ENCODE measurements around the gene SCGB1A1. TPM values are rescaled to one million over a fixed set of nuclear protein-coding genes. Genes with fewer than 3 reads are reported as not detected.
A peak's percentile ranks its signal among the peaks of the same experiment; 100 is the strongest.

The SCGB1A1 gene
- total RNA-seq, 2 experiments from 2014 or later, result not detected

GRCh38 chr11:62388999-62389398, 29.8 kb upstream of the SCGB1A1 start:
- Mint-ChIP-seq H3K27ac (no peak overlapping the region), H3K36me3 (ENCODE audit: low read depth) (no peaks in the 10 kb centered on the region), H3K4me3 (no peak overlapping the region), H3K27me3 (ENCODE audit: low read depth) (no peaks in the 10 kb centered on the region), H3K4me1 (ENCODE audit: low read depth) (peaks cover 11% of the 10 kb centered on the region), H3K9me3 (no peaks in the 10 kb centered on the region)
- DNase-seq, result no peak
- intact Hi-C loops (cut with micrococcal nuclease), result loop anchor here (5.0 kb wide), 1 partner anchor 168 kb away; no protein-coding TSS in a partner anchor
- CTCF ChIA-PET, result no interaction called here

GRCh38 chr11:62390237-62390636, 28.6 kb upstream of the SCGB1A1 start:
- intact Hi-C loops (cut with micrococcal nuclease), result loop anchor here (5.0 to 10.0 kb wide), 2 partner anchors 305 to 472 kb away; no protein-coding TSS in a partner anchor
- Mint-ChIP-seq H3K27ac (no peak overlapping the region), H3K4me3 (no peak overlapping the region), H3K27me3 (ENCODE audit: low read depth) (no peaks in the 10 kb centered on the region), H3K9me3 (no peaks in the 10 kb centered on the region), H3K36me3 (ENCODE audit: low read depth) (no peaks in the 10 kb centered on the region), H3K4me1 (ENCODE audit: low read depth) (peaks cover 12% of the 10 kb centered on the region)
- CTCF ChIA-PET, result interaction anchor here (1.7 kb wide), 1 partner anchor 34 kb away, joined by 12 read pairs; no protein-coding TSS in a partner anchor
- no peak for DNase-seq

- intact Hi-C loops (cut with micrococcal nuclease), result loop anchor here (5.0 to 10.0 kb wide), 2 partner anchors 304 to 472 kb away; no protein-coding TSS in a partner anchor
- Mint-ChIP-seq H3K9me3 (no peaks in the 10 kb centered on the region), H3K27me3 (ENCODE audit: low read depth) (no peaks in the 10 kb centered on the region), H3K27ac (no peak overlapping the region), H3K36me3 (ENCODE audit: low read depth) (no peaks in the 10 kb centered on the region), H3K4me3 (no peak overlapping the region), H3K4me1 (ENCODE audit: low read depth) (peaks cover 12% of the 10 kb centered on the region)
- DNase-seq, result no peak
- CTCF ChIA-PET, result interaction anchor here (0.6 to 1.7 kb wide), 2 partner anchors 10 to 34 kb away, joined by 3 to 12 read pairs; no protein-coding TSS in a partner anchor
Measured at GRCh38 chr11:62390722-62391121, 28.1 kb upstream of the SCGB1A1 start.

- intact Hi-C loops (cut with micrococcal nuclease), result loop anchor here (5.0 to 10.0 kb wide), 2 partner anchors 303 to 470 kb away; no protein-coding TSS in a partner anchor
- CTCF ChIA-PET, result interaction anchor here (0.9 to 1.8 kb wide), 3 partner anchors 12 to 152 kb away, joined by 3 to 9 read pairs (median 4); no protein-coding TSS in a partner anchor
- no peaks in the 10 kb centered on the region for H3K9me3 Mint-ChIP-seq
Measured at GRCh38 chr11:62391642-62392425, 27.0 kb upstream of the SCGB1A1 start.

GRCh38 chr11:62392506-62392905, 26.3 kb upstream of the SCGB1A1 start:
- Mint-ChIP-seq H3K4me3 (no peak overlapping the region), H3K36me3 (ENCODE audit: low read depth) (no peaks in the 10 kb centered on the region), H3K9me3 (no peaks in the 10 kb centered on the region), H3K27me3 (ENCODE audit: low read depth) (no peaks in the 10 kb centered on the region), H3K27ac (no peak overlapping the region), H3K4me1 (ENCODE audit: low read depth) (peaks cover 3% of the 10 kb centered on the region)
- no peak for DNase-seq
- intact Hi-C loops (cut with micrococcal nuclease), result loop anchor here (5.0 to 10.0 kb wide), 2 partner anchors 302 to 470 kb away; no protein-coding TSS in a partner anchor
- CTCF ChIA-PET, result interaction anchor here (0.9 to 1.8 kb wide), 4 partner anchors 9 to 151 kb away, joined by 3 to 9 read pairs (median 5); no protein-coding TSS in a partner anchor

More at GRCh38 chr11:62391642-62392425, 27.0 kb upstream of the SCGB1A1 start:
- Mint-ChIP-seq H3K27ac (no peak overlapping the region), H3K27me3 (ENCODE audit: low read depth) (no peaks in the 10 kb centered on the region), H3K4me3 (no peak overlapping the region), H3K36me3 (ENCODE audit: low read depth) (no peaks in the 10 kb centered on the region), H3K4me1 (ENCODE audit: low read depth) (peaks cover 6% of the 10 kb centered on the region)
- DNase-seq, result no peak

- intact Hi-C loops (cut with micrococcal nuclease), result loop anchor here (1.0 to 10.0 kb wide), 3 partner anchors 13 to 469 kb away; no protein-coding TSS in a partner anchor
- Mint-ChIP-seq H3K36me3 (ENCODE audit: low read depth) (no peaks in the 10 kb centered on the region), H3K27me3 (ENCODE audit: low read depth) (no peaks in the 10 kb centered on the region), H3K4me1 (ENCODE audit: low read depth) (peaks cover 2% of the 10 kb centered on the region), H3K4me3 (no peak overlapping the region), H3K27ac (no peak overlapping the region), H3K9me3 (no peaks in the 10 kb centered on the region)
- CTCF ChIA-PET, result interaction anchor here (1.1 to 3.3 kb wide), 6 partner anchors 9 to 150 kb away, joined by 3 to 24 read pairs (median 5); no protein-coding TSS in a partner anchor
- DNase-seq, result no peak
Measured at GRCh38 chr11:62393061-62393611, 25.7 kb upstream of the SCGB1A1 start.

GRCh38 chr11:62393735-62394134, 25.1 kb upstream of the SCGB1A1 start:
- no peak overlapping the region for H3K27ac Mint-ChIP-seq
- intact Hi-C loops (cut with micrococcal nuclease), result loop anchor here (1.0 to 10.0 kb wide), 4 partner anchors 13 to 469 kb away; no protein-coding TSS in a partner anchor
- DNase-seq, result no peak
- no peaks in the 10 kb centered on the region for H3K27me3 Mint-ChIP-seq (ENCODE audit: low read depth)
- H3K36me3 Mint-ChIP-seq (ENCODE audit: low read depth), result no peaks in the 10 kb centered on the region
- H3K9me3 Mint-ChIP-seq, result no peaks in the 10 kb centered on the region
- H3K4me3 Mint-ChIP-seq, result no peak overlapping the region
- H3K4me1 Mint-ChIP-seq (ENCODE audit: low read depth), result peaks cover 5% of the 10 kb centered on the region
- CTCF ChIA-PET, result interaction anchor here (1.1 to 3.8 kb wide), 10 partner anchors 12 to 412 kb away, joined by 3 to 24 read pairs (median 6); partner anchors contain the start of gene EEF1G

GRCh38 chr11:62394825-62395538, 23.9 kb upstream of the SCGB1A1 start:
- peak; percentile 67 for DNase-seq

GRCh38 chr11:62395885-62396551, 22.8 kb upstream of the SCGB1A1 start:
- CTCF ChIA-PET, result interaction anchor here (0.6 to 3.8 kb wide), 16 partner anchors 8 to 392 kb away, joined by 3 to 33 read pairs (median 6); partner anchors contain the start of gene TUT1
- H3K36me3 Mint-ChIP-seq (ENCODE audit: low read depth), result no peaks in the 10 kb centered on the region

More at GRCh38 chr11:62394825-62395538, 23.9 kb upstream of the SCGB1A1 start:
- Mint-ChIP-seq H3K36me3 (ENCODE audit: low read depth) (no peaks in the 10 kb centered on the region), H3K27me3 (ENCODE audit: low read depth) (no peaks in the 10 kb centered on the region), H3K4me3 (no peak overlapping the region), H3K27ac (no peak overlapping the region), H3K4me1 (ENCODE audit: low read depth) (peaks cover 17% of the 10 kb centered on the region), H3K9me3 (no peaks in the 10 kb centered on the region)
- intact Hi-C loops (cut with micrococcal nuclease), result loop anchor here (1.0 to 10.0 kb wide), 3 partner anchors 148 to 467 kb away; no protein-coding TSS in a partner anchor
- CTCF ChIA-PET, result interaction anchor here (0.5 to 3.8 kb wide), 29 partner anchors 9 to 411 kb away, joined by 3 to 33 read pairs (median 4); partner anchors contain the start of genes AHNAK, EEF1G, LRRN4CL and TUT1

GRCh38 chr11:62398011-62398994, 20.5 kb upstream of the SCGB1A1 start:
- Mint-ChIP-seq H3K4me3 (no peak overlapping the region), H3K9me3 (no peaks in the 10 kb centered on the region), H3K36me3 (ENCODE audit: low read depth) (no peaks in the 10 kb centered on the region), H3K27ac (no peak overlapping the region), H3K4me1 (ENCODE audit: low read depth) (peaks cover 41% of the 10 kb centered on the region), H3K27me3 (ENCODE audit: low read depth) (no peaks in the 10 kb centered on the region)
- intact Hi-C loops (cut with micrococcal nuclease), result loop anchor here (10.0 kb wide), 1 partner anchor 296 kb away; no protein-coding TSS in a partner anchor
- no peak for DNase-seq
- CTCF ChIA-PET, result interaction anchor here (0.7 to 2.4 kb wide), 3 partner anchors 17 to 145 kb away, joined by 3 to 8 read pairs (median 4); no protein-coding TSS in a partner anchor

More at GRCh38 chr11:62395885-62396551, 22.8 kb upstream of the SCGB1A1 start:
- H3K4me1 Mint-ChIP-seq (ENCODE audit: low read depth), result peaks cover 21% of the 10 kb centered on the region
- H3K4me3 Mint-ChIP-seq, result no peak overlapping the region
- intact Hi-C loops (cut with micrococcal nuclease), result loop anchor here (10.0 kb wide), 1 partner anchor 299 kb away; no protein-coding TSS in a partner anchor
- H3K9me3 Mint-ChIP-seq, result no peaks in the 10 kb centered on the region
- DNase-seq, result no peak
- no peaks in the 10 kb centered on the region for H3K27me3 Mint-ChIP-seq (ENCODE audit: low read depth)
- H3K27ac Mint-ChIP-seq, result no peak overlapping the region
